ENCODE results near the gene NAA20. TPM values are rescaled to one million over a fixed set of nuclear protein-coding genes. Genes with fewer than 3 reads are reported as not detected.
A peak's percentile ranks its signal among the peaks of the same experiment; 100 is the strongest.

Gene NAA20
- total RNA-seq, 1 experiment from 2014 or later: 113 TPM

DNA sequence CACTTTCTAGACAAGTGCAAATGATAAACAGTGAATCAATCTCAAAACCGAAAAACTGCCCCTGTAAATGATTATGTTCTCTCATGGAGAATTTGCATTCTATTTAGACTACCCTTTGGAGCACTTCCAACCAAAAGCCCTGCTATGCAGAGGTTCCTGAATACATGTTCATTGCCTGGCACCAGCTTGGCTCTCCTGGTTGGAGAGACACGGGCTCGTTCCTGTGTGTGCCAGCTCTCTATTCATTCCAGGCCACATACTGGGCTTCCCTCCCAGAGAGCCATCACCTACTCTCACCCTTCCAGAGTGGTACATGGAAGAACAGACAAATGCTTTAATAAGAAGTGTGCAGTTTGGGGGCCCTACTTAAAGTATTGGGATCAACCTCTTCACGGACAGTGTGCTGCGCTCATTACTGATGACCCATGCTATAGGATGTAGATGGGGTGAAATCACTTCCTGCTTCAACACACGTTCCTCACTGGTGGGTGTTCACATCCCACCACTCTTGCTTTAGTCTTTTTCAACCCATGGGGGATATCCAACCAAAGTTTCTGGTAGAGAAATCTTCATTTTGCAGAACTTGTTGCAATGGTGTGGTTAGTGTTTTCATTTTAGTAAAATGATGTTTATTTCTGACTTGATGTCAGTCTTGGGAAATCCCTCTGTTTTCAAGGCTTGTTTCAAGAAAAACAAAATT, 38.5 kb upstream of the NAA20 start:
- Histone ChIP-seq H3K4me1 (ENCODE audit: insufficient read depth, low read length) (peaks cover 53% of the 10 kb centered on the region), H3K9me3 (ENCODE audit: low read length) (no peaks in the 10 kb centered on the region), H3K79me2 (ENCODE audit: low read length) (peaks cover 98% of the 10 kb centered on the region), H3K4me2 (ENCODE audit: low read length) (peak overlapping the region; percentile 91), H2AFZ (ENCODE audit: low read length) (no peak overlapping the region), H3K27ac (ENCODE audit: low read length) (no peak overlapping the region), H4K20me1 (ENCODE audit: low read length) (peaks cover 59% of the 10 kb centered on the region), H3K27me3 (ENCODE audit: low read length) (no peaks in the 10 kb centered on the region), H3F3A (ENCODE audit: low read length, unreplicated experiment) (no peaks in the 10 kb centered on the region), H3K4me3 (ENCODE audit: low read length) (peak overlapping the region; percentile 87), H3K9ac (ENCODE audit: low read length) (no peak overlapping the region), H3K9me2 (replicated peaks; ENCODE audit: low read length) (no peaks in the 10 kb centered on the region), H3K36me3 (ENCODE audit: low read depth, low read length) (peaks cover 42% of the 10 kb centered on the region; the same call in 1 of the 2 replicates)
- TF ChIP-seq, protein P1, sequence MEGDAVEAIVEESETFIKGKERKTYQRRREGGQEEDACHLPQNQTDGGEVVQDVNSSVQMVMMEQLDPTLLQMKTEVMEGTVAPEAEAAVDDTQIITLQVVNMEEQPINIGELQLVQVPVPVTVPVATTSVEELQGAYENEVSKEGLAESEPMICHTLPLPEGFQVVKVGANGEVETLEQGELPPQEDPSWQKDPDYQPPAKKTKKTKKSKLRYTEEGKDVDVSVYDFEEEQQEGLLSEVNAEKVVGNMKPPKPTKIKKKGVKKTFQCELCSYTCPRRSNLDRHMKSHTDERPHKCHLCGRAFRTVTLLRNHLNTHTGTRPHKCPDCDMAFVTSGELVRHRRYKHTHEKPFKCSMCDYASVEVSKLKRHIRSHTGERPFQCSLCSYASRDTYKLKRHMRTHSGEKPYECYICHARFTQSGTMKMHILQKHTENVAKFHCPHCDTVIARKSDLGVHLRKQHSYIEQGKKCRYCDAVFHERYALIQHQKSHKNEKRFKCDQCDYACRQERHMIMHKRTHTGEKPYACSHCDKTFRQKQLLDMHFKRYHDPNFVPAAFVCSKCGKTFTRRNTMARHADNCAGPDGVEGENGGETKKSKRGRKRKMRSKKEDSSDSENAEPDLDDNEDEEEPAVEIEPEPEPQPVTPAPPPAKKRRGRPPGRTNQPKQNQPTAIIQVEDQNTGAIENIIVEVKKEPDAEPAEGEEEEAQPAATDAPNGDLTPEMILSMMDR (conservative IDR thresholded peaks at IDR 0.05; ENCODE audit: low read depth, low read length): no peak
- TF ChIP-seq EZH2 (IDR thresholded peaks at IDR 0.05; ENCODE audit: low read length, unreplicated experiment) (no peak), EZH2phosphoT487 (IDR thresholded peaks at IDR 0.05; ENCODE audit: borderline replicate concordance, low read length) (no peak)
- no TSS peak for BruUV-seq (replicated peaks)
- ChIA-PET POLR2A (ENCODE audit: unreplicated experiment) (no interaction called here), CTCF (no interaction called here)
- no peak for ATAC-seq
- intact Hi-C loops (cut with micrococcal nuclease): loop anchor here (5.0 kb wide), 1 partner anchor 161 kb away; no protein-coding TSS in a partner anchor
- no peak for DNase-seq

- Histone ChIP-seq H3K9me3 (ENCODE audit: low read length) (no peaks in the 10 kb centered on the region), H3K4me1 (ENCODE audit: insufficient read depth, low read length) (peaks cover 59% of the 10 kb centered on the region), H3K27me3 (ENCODE audit: low read length) (no peaks in the 10 kb centered on the region), H3K9ac (ENCODE audit: low read length) (no peak overlapping the region), H3F3A (ENCODE audit: low read length, unreplicated experiment) (no peaks in the 10 kb centered on the region), H2AFZ (ENCODE audit: low read length) (no peak overlapping the region), H3K4me3 (ENCODE audit: low read length) (no peak overlapping the region), H3K4me2 (ENCODE audit: low read length) (peak overlapping the region; percentile 15; the same call in 1 of the 2 replicates), H3K36me3 (ENCODE audit: low read depth, low read length) (peaks cover 45% of the 10 kb centered on the region), H3K79me2 (ENCODE audit: low read length) (peaks cover 100% of the 10 kb centered on the region), H3K27ac (ENCODE audit: low read length) (no peak overlapping the region), H4K20me1 (ENCODE audit: low read length) (peaks cover 74% of the 10 kb centered on the region), H3K9me2 (replicated peaks; ENCODE audit: low read length) (no peaks in the 10 kb centered on the region)
- CTCF ChIA-PET: no interaction called here
- peak; percentile 64 for DNase-seq
- peak; percentile 1; the same call in 1 of the 2 replicates for ATAC-seq
- POLR2A ChIA-PET (ENCODE audit: unreplicated experiment): no interaction called here
- intact Hi-C loops (cut with micrococcal nuclease): no loop called here
- no peak for TF ChIP-seq EZH2 (IDR thresholded peaks at IDR 0.05; ENCODE audit: low read length, unreplicated experiment)
- TF ChIP-seq, protein P1 (conservative IDR thresholded peaks at IDR 0.05; ENCODE audit: low read depth, low read length): no peak
- TF ChIP-seq EZH2phosphoT487 (IDR thresholded peaks at IDR 0.05; ENCODE audit: borderline replicate concordance, low read length): no peak
- BruUV-seq (replicated peaks): no TSS peak
Measured at GRCh38 chr20:19981031-19981451, 36.1 kb upstream of the NAA20 start.

- H3K9me2 ChIP-seq (replicated peaks; ENCODE audit: low read length): no peaks in the 10 kb centered on the region
- H2AFZ ChIP-seq (ENCODE audit: low read length): no peak overlapping the region
- peaks cover 34% of the 10 kb centered on the region for H3K4me1 ChIP-seq (ENCODE audit: insufficient read depth, low read length)
- intact Hi-C loops (cut with micrococcal nuclease): no loop called here
- no TSS peak for BruUV-seq (replicated peaks)
- H4K20me1 ChIP-seq (ENCODE audit: low read length): peaks cover 39% of the 10 kb centered on the region
- no peak for DNase-seq
- no peak for ATAC-seq
- H3K27ac ChIP-seq (ENCODE audit: low read length): 0 out of 2 replicates have a peak overlapping the region, but pooled peaks have one; percentile 82
- no peak overlapping the region for H3K4me2 ChIP-seq (ENCODE audit: low read length)
- no peaks in the 10 kb centered on the region for H3K27me3 ChIP-seq (ENCODE audit: low read length)
- no peaks in the 10 kb centered on the region for H3F3A ChIP-seq (ENCODE audit: low read length, unreplicated experiment)
- TF ChIP-seq EZH2 (IDR thresholded peaks at IDR 0.05; ENCODE audit: low read length, unreplicated experiment) (no peak), EZH2phosphoT487 (IDR thresholded peaks at IDR 0.05; ENCODE audit: borderline replicate concordance, low read length) (no peak)
- TF ChIP-seq, protein P1 (conservative IDR thresholded peaks at IDR 0.05; ENCODE audit: low read depth, low read length): no peak
- no peak overlapping the region for H3K9ac ChIP-seq (ENCODE audit: low read length)
- H3K36me3 ChIP-seq (ENCODE audit: low read depth, low read length): peaks cover 49% of the 10 kb centered on the region
- H3K4me3 ChIP-seq (ENCODE audit: low read length): no peak overlapping the region
- ChIA-PET POLR2A (ENCODE audit: unreplicated experiment) (no interaction called here), CTCF (no interaction called here)
- peaks cover 100% of the 10 kb centered on the region for H3K79me2 ChIP-seq (ENCODE audit: low read length)
- no peaks in the 10 kb centered on the region for H3K9me3 ChIP-seq (ENCODE audit: low read length)
Measured at GRCh38 chr20:19986419-19986818, 30.7 kb upstream of the NAA20 start.

Data from PC-3 (cell line).